Left ventricle myocardium inferior (tissue), 1 donor: ENCODE data around the gene CTSW. TPM values are rescaled to one million over a fixed set of nuclear protein-coding genes. Genes with fewer than 3 reads are reported as not detected.

Source experiments
- DNase-seq: peaks from one replicate; pipeline ENCODE4 v3.0.0-alpha.2; 2020
- H3K27ac ChIP-seq: fragments of 200-600 bp; replicated peaks from 2 replicates; pipeline ENCODE4 v1.8.0; 2021
- H3K27me3 ChIP-seq: fragments of 200-600 bp; 2 replicates; pipeline ENCODE4 v1.8.0; 2021; ENCODE audit warnings: low read depth
- H3K36me3 ChIP-seq: fragments of 200-600 bp; 2 replicates; pipeline ENCODE4 v1.8.0; 2021
- H3K4me1 ChIP-seq: fragments of 200-600 bp; 2 replicates; pipeline ENCODE4 v1.8.0; 2021
- H3K4me3 ChIP-seq: fragments of 200-600 bp; 2 replicates; pipeline ENCODE4 v1.8.0; 2021; ENCODE audit warnings: mild to moderate bottlenecking, moderate library complexity
- H3K9me3 ChIP-seq: fragments of 200-600 bp; replicated peaks from 2 replicates; pipeline ENCODE4 v1.8.0; 2021
- intact Hi-C: fragments of 100-400 bp; cut with micrococcal nuclease; formaldehyde crosslinking; loops from one replicate; pipeline ENCODE4 v1.11.0; 2022
- total RNA-seq: library from RNA; stranded (reverse); fragmentation: NEBNext Ultra II Directional; extraction: Animal tissue kit (Norgen Biotek cat#: 25700); gene quantifications from one replicate; pipeline ENCODE4 v1.2.1, GENCODE V29; 2021
- TF ChIP-seq, protein P1 (sequence below): fragments of 200-600 bp; IDR thresholded peaks from 2 replicates; pipeline ENCODE4 v1.8.0; 2021; ENCODE audit warnings: antibody characterized with exemption, mild to moderate bottlenecking, borderline replicate concordance
- donor health status: DM: no; HTN: yes; CAD: no; lungs with severe emphysema.

The CTSW gene
- total RNA-seq, 1 donor from 2014 or later = 0.49 TPM

DNA sequence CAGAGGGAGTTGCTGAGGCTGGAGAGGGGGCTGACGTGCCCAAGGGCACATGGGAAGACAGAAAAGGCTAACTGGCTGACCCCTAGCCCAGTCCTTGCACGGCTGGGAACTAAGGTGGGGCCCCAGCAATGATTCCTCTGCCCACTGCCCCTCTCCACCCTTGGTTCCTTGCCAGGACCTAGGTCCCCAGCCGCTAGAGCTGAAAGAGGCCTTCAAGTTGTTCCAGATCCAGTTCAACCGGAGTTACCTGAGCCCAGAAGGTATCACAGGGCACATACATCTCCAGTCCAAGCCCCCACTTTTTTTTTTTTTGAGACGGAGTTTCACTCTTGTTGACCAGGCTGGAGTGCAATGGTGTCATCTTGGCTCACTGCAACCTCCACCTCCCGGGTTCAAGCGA, 390 bp downstream of the CTSW start:
- no peak overlapping the region for H3K27ac ChIP-seq
- no peaks in the 10 kb centered on the region for H3K9me3 ChIP-seq
- peaks cover 10% of the 10 kb centered on the region for H3K4me1 ChIP-seq
- no peak overlapping the region for H3K4me3 ChIP-seq
- intact Hi-C loops = loop anchor here (10.0 kb wide), 1 partner anchor 115 kb away; no protein-coding TSS in a partner anchor
- peaks cover 25% of the 10 kb centered on the region for H3K36me3 ChIP-seq
- no peak for DNase-seq
- H3K27me3 ChIP-seq = no peaks in the 10 kb centered on the region
- TF ChIP-seq, protein P1, sequence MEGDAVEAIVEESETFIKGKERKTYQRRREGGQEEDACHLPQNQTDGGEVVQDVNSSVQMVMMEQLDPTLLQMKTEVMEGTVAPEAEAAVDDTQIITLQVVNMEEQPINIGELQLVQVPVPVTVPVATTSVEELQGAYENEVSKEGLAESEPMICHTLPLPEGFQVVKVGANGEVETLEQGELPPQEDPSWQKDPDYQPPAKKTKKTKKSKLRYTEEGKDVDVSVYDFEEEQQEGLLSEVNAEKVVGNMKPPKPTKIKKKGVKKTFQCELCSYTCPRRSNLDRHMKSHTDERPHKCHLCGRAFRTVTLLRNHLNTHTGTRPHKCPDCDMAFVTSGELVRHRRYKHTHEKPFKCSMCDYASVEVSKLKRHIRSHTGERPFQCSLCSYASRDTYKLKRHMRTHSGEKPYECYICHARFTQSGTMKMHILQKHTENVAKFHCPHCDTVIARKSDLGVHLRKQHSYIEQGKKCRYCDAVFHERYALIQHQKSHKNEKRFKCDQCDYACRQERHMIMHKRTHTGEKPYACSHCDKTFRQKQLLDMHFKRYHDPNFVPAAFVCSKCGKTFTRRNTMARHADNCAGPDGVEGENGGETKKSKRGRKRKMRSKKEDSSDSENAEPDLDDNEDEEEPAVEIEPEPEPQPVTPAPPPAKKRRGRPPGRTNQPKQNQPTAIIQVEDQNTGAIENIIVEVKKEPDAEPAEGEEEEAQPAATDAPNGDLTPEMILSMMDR = no peak

DNA sequence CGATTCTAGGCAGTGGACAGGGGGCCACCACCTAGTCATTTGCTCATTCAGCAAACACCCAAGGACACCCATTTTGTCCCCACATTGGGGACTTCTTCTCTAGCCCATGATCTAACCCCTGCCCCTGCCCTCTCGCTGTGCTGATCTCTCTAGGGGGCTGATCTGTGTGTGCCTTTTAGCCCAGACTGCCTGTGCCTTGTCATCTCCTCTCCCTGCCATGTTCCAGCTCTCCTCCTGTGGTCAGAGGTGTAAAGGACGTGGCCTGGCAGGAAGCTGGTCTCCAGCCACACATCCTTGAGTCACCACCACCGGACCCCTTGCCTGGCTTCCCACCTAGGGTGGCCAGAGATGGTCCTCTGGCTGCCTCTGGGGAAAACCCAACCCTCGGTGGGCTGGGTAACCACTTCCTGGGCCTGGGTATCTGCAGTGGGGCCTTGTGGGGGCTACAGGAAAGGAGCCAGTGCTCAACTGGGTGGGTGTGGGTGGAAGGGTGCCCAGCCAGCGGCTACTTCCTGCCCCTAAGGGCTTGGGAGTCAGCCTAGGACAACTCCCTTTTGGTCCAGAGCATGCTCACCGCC, 1.3 kb downstream of the CTSW start:
- H3K9me3 ChIP-seq = no peaks in the 10 kb centered on the region
- H3K36me3 ChIP-seq = peaks cover 33% of the 10 kb centered on the region
- TF ChIP-seq, protein P1 = no peak
- H3K4me1 ChIP-seq = peaks cover 14% of the 10 kb centered on the region
- DNase-seq = no peak
- H3K4me3 ChIP-seq = no peak overlapping the region
- H3K27me3 ChIP-seq = no peaks in the 10 kb centered on the region
- intact Hi-C loops = loop anchor here (10.0 kb wide), 1 partner anchor 114 kb away; no protein-coding TSS in a partner anchor
- no peak overlapping the region for H3K27ac ChIP-seq

DNA sequence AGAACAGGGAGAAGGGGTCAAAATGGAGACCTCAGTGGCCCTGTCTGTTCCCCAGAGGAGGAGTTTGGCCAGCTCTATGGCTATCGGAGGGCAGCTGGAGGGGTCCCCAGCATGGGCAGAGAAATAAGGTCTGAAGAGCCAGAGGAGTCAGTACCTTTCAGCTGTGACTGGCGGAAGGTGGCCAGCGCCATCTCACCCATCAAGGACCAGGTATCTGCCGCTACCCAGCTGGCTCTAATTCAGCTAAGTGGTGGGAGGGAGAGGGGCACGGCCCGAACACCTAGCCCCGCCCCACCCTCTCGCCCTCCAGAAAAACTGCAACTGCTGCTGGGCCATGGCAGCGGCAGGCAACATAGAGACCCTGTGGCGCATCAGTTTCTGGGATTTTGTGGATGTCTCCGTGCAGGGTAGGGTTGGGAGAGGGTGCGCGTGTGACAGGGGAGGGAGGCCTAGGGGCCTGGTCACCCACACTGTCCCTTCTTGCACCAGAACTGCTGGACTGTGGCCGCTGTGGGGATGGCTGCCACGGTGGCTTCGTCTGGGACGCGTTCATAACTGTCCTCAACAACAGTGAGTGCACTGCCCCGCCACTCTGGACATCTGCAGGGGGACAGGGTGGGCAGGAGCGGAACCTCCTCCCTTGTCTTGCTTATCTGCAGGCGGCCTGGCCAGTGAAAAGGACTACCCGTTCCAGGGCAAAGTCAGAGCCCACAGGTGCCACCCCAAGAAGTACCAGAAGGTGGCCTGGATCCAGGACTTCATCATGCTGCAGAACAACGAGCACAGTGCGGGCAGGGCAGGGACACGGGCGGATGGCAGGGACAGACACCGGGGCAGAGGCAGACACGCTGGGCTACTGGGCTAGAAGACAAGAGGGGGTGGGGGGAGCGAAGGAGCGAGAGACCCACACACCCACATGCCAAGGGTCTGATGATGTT, 2.8 kb downstream of the CTSW start:
- TF ChIP-seq, protein P1 = no peak

DNA sequence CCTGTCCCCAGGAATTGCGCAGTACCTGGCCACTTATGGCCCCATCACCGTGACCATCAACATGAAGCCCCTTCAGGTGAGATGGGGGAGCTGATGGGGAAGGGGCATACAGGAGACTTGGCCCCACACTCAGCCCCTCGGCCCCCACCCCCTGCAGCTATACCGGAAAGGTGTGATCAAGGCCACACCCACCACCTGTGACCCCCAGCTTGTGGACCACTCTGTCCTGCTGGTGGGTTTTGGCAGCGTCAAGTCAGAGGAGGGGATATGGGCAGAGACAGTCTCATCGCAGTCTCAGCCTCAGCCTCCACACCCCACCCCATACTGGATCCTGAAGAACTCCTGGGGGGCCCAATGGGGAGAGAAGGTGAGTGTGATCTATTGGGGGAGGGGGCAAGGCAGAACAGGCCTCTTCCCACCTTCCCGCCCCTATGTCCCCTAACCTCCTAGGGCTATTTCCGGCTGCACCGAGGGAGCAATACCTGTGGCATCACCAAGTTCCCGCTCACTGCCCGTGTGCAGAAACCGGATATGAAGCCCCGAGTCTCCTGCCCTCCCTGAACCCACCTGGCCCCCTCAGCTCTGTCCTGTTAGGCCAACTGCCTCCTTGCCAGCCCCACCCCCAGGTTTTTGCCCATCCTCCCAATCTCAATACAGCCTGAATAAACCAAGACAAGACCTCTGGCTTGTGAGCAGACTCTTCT, 3.6 kb downstream of the CTSW start:
- Histone ChIP-seq H3K4me3 (no peak overlapping the region), H3K4me1 (peaks cover 32% of the 10 kb centered on the region), H3K27me3 (no peaks in the 10 kb centered on the region), H3K36me3 (peaks cover 44% of the 10 kb centered on the region), H3K27ac (no peak overlapping the region), H3K9me3 (no peaks in the 10 kb centered on the region)
- TF ChIP-seq, protein P1 = no peak
- intact Hi-C loops = loop anchor here (10.0 kb wide), 1 partner anchor 112 kb away; no protein-coding TSS in a partner anchor
- no peak for DNase-seq

More for the DNA sequence above, 2.8 kb downstream of the CTSW start:
- Histone ChIP-seq H3K4me3 (no peak overlapping the region), H3K27ac (no peak overlapping the region), H3K9me3 (no peaks in the 10 kb centered on the region), H3K36me3 (peaks cover 44% of the 10 kb centered on the region), H3K27me3 (no peaks in the 10 kb centered on the region), H3K4me1 (peaks cover 24% of the 10 kb centered on the region)
- DNase-seq = no peak
- intact Hi-C loops = loop anchor here (10.0 kb wide), 1 partner anchor 112 kb away; no protein-coding TSS in a partner anchor
